Stimulated activated CD8-positive, alpha-beta memory T cell treated with anti-CD3 and anti-CD28 coated beads, Interleukin-15, amount 100 ng/mL, for 1 hour (primary cell): ENCODE data around the gene KRTAP20-2.

ENCODE experiments used
- DNase-seq: peaks from one replicate; pipeline ENCODE4 v3.0.0-alpha.2; 2020; ENCODE audit warnings: low read depth

The KRTAP20-2 gene

GRCh38 chr21:30674312-30674711 lies 39.3 kb downstream of the KRTAP20-2 start:
- no peak for DNase-seq

GRCh38 chr21:30676737-30677136 lies 41.7 kb downstream of the KRTAP20-2 start:
- DNase-seq, result no peak

GRCh38 chr21:30680586-30680985 lies 45.6 kb downstream of the KRTAP20-2 start:
- no peak for DNase-seq

- DNase-seq, result no peak
These were observed 49.5 kb downstream of the KRTAP20-2 start for GRCh38 chr21:30684506-30684905.
